ENCODE measurements around the gene STOML2. TPM values are rescaled to one million over a fixed set of nuclear protein-coding genes. Genes with fewer than 3 reads are reported as not detected.

STOML2 gene
- total RNA-seq, 1 experiment from 2014 or later = 214 TPM

DNA sequence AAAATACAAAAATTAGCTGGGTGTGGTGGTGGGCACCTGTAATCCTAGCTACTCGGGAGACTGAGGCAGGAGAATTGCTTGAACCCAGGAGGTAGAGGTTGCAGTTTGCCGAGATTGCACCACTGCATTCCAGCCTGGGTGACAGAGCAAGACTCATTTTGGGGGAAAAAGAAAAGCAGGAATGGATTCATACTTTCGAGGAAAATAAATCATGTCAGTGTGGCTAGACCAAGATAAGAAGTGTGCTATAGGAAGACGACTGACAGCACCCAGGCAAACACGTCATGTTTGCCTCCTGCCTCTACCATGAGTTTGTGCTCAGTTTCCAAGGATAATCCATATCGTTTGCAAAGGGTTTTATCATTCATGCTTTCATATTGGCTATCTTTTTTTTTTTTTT, 32.0 kb upstream of the STOML2 start (continued):
- TF ChIP-seq, protein P1, sequence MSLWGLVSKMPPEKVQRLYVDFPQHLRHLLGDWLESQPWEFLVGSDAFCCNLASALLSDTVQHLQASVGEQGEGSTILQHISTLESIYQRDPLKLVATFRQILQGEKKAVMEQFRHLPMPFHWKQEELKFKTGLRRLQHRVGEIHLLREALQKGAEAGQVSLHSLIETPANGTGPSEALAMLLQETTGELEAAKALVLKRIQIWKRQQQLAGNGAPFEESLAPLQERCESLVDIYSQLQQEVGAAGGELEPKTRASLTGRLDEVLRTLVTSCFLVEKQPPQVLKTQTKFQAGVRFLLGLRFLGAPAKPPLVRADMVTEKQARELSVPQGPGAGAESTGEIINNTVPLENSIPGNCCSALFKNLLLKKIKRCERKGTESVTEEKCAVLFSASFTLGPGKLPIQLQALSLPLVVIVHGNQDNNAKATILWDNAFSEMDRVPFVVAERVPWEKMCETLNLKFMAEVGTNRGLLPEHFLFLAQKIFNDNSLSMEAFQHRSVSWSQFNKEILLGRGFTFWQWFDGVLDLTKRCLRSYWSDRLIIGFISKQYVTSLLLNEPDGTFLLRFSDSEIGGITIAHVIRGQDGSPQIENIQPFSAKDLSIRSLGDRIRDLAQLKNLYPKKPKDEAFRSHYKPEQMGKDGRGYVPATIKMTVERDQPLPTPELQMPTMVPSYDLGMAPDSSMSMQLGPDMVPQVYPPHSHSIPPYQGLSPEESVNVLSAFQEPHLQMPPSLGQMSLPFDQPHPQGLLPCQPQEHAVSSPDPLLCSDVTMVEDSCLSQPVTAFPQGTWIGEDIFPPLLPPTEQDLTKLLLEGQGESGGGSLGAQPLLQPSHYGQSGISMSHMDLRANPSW (CRISPR knock-in tag; conservative IDR thresholded peaks at IDR 0.05; ENCODE audit: low read depth) = no peak

DNA sequence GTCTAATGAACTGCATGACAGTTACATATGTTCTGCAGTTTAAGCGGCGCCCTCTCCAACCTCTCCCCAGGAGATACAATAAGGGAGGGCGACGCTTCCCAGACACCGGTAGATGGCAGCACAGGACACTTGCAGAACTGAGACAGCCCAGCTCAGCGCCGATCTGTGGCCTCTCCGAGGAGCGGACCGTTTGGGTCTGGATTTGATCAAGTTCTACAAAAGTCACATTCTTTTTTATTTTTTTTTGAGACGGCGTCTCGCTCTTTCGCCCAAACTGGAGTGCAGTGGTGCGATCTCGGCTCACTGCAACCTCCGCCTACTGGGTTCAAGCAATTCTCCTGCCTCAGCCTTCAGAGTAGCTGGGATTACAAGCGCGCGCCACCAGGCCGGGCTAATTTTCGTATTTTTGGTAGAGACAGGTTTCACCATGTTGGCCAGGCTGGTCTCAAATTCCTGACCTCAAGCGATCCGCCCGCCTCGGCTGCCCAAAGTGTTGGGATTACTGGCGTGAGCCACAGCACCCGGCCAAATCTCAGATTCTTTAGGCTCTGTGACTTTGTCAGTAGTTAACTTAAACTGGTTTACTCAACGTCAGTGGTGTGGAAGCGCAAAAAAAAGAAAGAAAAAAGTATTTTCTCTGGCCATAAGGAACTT, 14.1 kb upstream of the STOML2 start:
- TF ChIP-seq, protein P2, sequence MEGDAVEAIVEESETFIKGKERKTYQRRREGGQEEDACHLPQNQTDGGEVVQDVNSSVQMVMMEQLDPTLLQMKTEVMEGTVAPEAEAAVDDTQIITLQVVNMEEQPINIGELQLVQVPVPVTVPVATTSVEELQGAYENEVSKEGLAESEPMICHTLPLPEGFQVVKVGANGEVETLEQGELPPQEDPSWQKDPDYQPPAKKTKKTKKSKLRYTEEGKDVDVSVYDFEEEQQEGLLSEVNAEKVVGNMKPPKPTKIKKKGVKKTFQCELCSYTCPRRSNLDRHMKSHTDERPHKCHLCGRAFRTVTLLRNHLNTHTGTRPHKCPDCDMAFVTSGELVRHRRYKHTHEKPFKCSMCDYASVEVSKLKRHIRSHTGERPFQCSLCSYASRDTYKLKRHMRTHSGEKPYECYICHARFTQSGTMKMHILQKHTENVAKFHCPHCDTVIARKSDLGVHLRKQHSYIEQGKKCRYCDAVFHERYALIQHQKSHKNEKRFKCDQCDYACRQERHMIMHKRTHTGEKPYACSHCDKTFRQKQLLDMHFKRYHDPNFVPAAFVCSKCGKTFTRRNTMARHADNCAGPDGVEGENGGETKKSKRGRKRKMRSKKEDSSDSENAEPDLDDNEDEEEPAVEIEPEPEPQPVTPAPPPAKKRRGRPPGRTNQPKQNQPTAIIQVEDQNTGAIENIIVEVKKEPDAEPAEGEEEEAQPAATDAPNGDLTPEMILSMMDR (IDR thresholded peaks at IDR 0.05) = peak; percentile 69
- TF ChIP-seq ETV6 (CRISPR knock-in tag; IDR thresholded peaks at IDR 0.05) (peak; percentile 53; the same call in 1 of the 2 replicates), NFYB (CRISPR knock-in tag; conservative IDR thresholded peaks at IDR 0.05; ENCODE audit: low read depth) (no peak)
- H3K4me1 Mint-ChIP-seq = peaks cover 28% of the 10 kb centered on the region

DNA sequence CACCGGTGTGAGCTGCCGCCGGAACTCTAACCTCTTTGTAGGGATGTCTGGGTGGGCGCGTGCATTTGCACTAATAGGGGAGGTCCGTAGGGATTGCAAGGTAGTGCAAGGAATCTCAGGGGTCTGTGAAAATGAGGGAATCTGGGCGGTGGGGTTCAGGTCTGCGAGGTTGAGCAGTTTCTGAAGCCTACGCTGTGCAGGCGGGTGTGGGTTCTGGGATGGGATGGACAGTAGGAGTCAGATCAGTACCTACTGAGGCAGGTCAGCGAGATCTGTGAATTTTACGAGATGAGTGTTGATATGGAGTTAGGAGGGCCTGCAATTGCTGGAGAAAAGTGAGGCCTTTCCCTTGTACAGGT, 13.6 kb upstream of the STOML2 start:
- no peak for DNase-seq (ENCODE audit: low spot score)
- no peak for ATAC-seq
- CTCF ChIA-PET = interaction anchor here (0.7 to 3.4 kb wide), 27 partner anchors 10 to 437 kb away, joined by 3 to 77 read pairs (median 5); partner anchors contain the start of genes PIGO, RUSC2, STOML2 and UNC13B
- Mint-ChIP-seq H3K4me3 (peak overlapping the region; percentile 98), H3K9me3 (no peaks in the 10 kb centered on the region), H3K36me3 (no peaks in the 10 kb centered on the region), H3K27me3 (ENCODE audit: low read depth) (no peaks in the 10 kb centered on the region), H3K4me1 (peaks cover 31% of the 10 kb centered on the region), H3K27ac (peak overlapping the region; percentile 96)
- TF ChIP-seq FOXJ3 (CRISPR knock-in tag; IDR thresholded peaks at IDR 0.05; ENCODE audit: borderline replicate concordance) = no peak
- no peak for TF ChIP-seq KAT7 (CRISPR knock-in tag; IDR thresholded peaks at IDR 0.05; ENCODE audit: borderline replicate concordance)
- no peak for TF ChIP-seq ZNF416 (CRISPR knock-in tag; IDR thresholded peaks at IDR 0.05)
- TF ChIP-seq TEAD4 (CRISPR knock-in tag; IDR thresholded peaks at IDR 0.05) = no peak
- TF ChIP-seq ZNF263 (CRISPR knock-in tag; IDR thresholded peaks at IDR 0.05; ENCODE audit: low read depth) = no peak
- no peak for TF ChIP-seq ZNF232 (CRISPR knock-in tag; IDR thresholded peaks at IDR 0.05)
- TF ChIP-seq CBFB (CRISPR knock-in tag; IDR thresholded peaks at IDR 0.05; ENCODE audit: low read depth) = no peak
- TF ChIP-seq TP53 (CRISPR knock-in tag; IDR thresholded peaks at IDR 0.05) = no peak
- TF ChIP-seq RELA (CRISPR knock-in tag; IDR thresholded peaks at IDR 0.05; ENCODE audit: borderline replicate concordance) = no peak
- no peak for TF ChIP-seq MXD4 (CRISPR knock-in tag; IDR thresholded peaks at IDR 0.05; ENCODE audit: borderline replicate concordance)
- TF ChIP-seq, protein P3, sequence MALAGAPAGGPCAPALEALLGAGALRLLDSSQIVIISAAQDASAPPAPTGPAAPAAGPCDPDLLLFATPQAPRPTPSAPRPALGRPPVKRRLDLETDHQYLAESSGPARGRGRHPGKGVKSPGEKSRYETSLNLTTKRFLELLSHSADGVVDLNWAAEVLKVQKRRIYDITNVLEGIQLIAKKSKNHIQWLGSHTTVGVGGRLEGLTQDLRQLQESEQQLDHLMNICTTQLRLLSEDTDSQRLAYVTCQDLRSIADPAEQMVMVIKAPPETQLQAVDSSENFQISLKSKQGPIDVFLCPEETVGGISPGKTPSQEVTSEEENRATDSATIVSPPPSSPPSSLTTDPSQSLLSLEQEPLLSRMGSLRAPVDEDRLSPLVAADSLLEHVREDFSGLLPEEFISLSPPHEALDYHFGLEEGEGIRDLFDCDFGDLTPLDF (CRISPR knock-in tag; IDR thresholded peaks at IDR 0.05) = no peak
- no peak for TF ChIP-seq RORB (CRISPR knock-in tag; IDR thresholded peaks at IDR 0.05)
- no peak for TF ChIP-seq JAZF1 (CRISPR knock-in tag; IDR thresholded peaks at IDR 0.05)
- no peak for TF ChIP-seq SMAD4 (CRISPR knock-in tag; IDR thresholded peaks at IDR 0.05)
- no peak for TF ChIP-seq ATF1 (CRISPR knock-in tag; IDR thresholded peaks at IDR 0.05)
- no peak for TF ChIP-seq TCF7 (CRISPR knock-in tag; IDR thresholded peaks at IDR 0.05; ENCODE audit: low read depth)
- TF ChIP-seq, protein P4, sequence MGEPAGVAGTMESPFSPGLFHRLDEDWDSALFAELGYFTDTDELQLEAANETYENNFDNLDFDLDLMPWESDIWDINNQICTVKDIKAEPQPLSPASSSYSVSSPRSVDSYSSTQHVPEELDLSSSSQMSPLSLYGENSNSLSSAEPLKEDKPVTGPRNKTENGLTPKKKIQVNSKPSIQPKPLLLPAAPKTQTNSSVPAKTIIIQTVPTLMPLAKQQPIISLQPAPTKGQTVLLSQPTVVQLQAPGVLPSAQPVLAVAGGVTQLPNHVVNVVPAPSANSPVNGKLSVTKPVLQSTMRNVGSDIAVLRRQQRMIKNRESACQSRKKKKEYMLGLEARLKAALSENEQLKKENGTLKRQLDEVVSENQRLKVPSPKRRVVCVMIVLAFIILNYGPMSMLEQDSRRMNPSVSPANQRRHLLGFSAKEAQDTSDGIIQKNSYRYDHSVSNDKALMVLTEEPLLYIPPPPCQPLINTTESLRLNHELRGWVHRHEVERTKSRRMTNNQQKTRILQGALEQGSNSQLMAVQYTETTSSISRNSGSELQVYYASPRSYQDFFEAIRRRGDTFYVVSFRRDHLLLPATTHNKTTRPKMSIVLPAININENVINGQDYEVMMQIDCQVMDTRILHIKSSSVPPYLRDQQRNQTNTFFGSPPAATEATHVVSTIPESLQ (CRISPR knock-in tag; IDR thresholded peaks at IDR 0.05) = no peak
- no peak for TF ChIP-seq NFE2L1 (CRISPR knock-in tag; IDR thresholded peaks at IDR 0.05)
- TF ChIP-seq NR1H2 (CRISPR knock-in tag; IDR thresholded peaks at IDR 0.05) = no peak
- POLR2A ChIA-PET = interaction anchor here (0.6 to 1.9 kb wide), 4 partner anchors 20 to 127 kb away, joined by 3 to 7 read pairs (median 4); partner anchors contain the start of genes DNAJB5, PIGO and UNC13B

More for the DNA sequence above, 14.1 kb upstream of the STOML2 start:
- DNase-seq (ENCODE audit: low spot score) (peak; percentile 92), ATAC-seq (peak; percentile 34)
- CTCF ChIA-PET = interaction anchor here (0.7 to 3.4 kb wide), 30 partner anchors 10 to 437 kb away, joined by 3 to 77 read pairs (median 4); partner anchors contain the start of genes PIGO, RUSC2, STOML2 and UNC13B
- Mint-ChIP-seq H3K27me3 (ENCODE audit: low read depth) (no peaks in the 10 kb centered on the region), H3K27ac (peak overlapping the region; percentile 96), H3K4me3 (peak overlapping the region; percentile 98), H3K9me3 (no peaks in the 10 kb centered on the region), H3K36me3 (no peaks in the 10 kb centered on the region)
- POLR2A ChIA-PET = interaction anchor here (1.5 kb wide), 1 partner anchor 46 kb away, joined by 5 read pairs; no protein-coding TSS in a partner anchor

Data from WTC11 (cell line).